ENCODE results near the gene KCMF1. TPM values are rescaled to one million over a fixed set of nuclear protein-coding genes. Genes with fewer than 3 reads are reported as not detected.

Gene KCMF1
- total RNA-seq, 6 donors from 2014 or later = 6.3 to 76.6 (median 47.8) TPM

- no peak for TF ChIP-seq POLR2AphosphoS5 (IDR thresholded peaks at IDR 0.05)
- TF ChIP-seq POLR2A (IDR thresholded peaks at IDR 0.05) = no peak
- no peak for TF ChIP-seq CTCF (IDR thresholded peaks at IDR 0.05)
- TF ChIP-seq EP300 (IDR thresholded peaks at IDR 0.05) = no peak
- H3K4me1 ChIP-seq = peaks cover 40 to 64% (median 54%) of the 10 kb centered on the region in 4 donors
- ATAC-seq (ENCODE audit: low FRiP score in 2 of 2) (no peak), DNase-seq (no peak)
- no peaks in the 10 kb centered on the region for H3K27me3 ChIP-seq
- no peaks in the 10 kb centered on the region for H3K36me3 ChIP-seq
- peak overlapping the region; percentile 90 to 99 (median 98) for H3K27ac ChIP-seq
- H3K4me3 ChIP-seq = peak overlapping the region; percentile 69 to 92 (median 80)
- 10 to 16% methylated on average over 11 of the region's 11 CpGs for WGBS, 2 donors
- H3K9me3 ChIP-seq = no peaks in the 10 kb centered on the region
Observed at GRCh38 chr2:84972207-84972783, 1.3 kb downstream of the KCMF1 start.

- peaks cover 40 to 61% (median 51%) of the 10 kb centered on the region in 4 donors for H3K4me1 ChIP-seq
- no peak for TF ChIP-seq POLR2A (IDR thresholded peaks at IDR 0.05)
- no peak for TF ChIP-seq POLR2AphosphoS5 (IDR thresholded peaks at IDR 0.05)
- H3K4me3 ChIP-seq = peak overlapping the region in 2 of 4 donors; percentile 69 to 91
Observed at GRCh38 chr2:84972932-84973331, 2.0 kb downstream of the KCMF1 start.

GRCh38 chr2:84980263-84980983 lies 9.5 kb downstream of the KCMF1 start:
- ATAC-seq (ENCODE audit: low FRiP score in 2 of 2) (no peak), DNase-seq (no peak)
- H3K36me3 ChIP-seq = no peaks in the 10 kb centered on the region
- TF ChIP-seq CTCF (IDR thresholded peaks at IDR 0.05) (no peak), POLR2A (IDR thresholded peaks at IDR 0.05) (no peak), EP300 (IDR thresholded peaks at IDR 0.05) (no peak), POLR2AphosphoS5 (IDR thresholded peaks at IDR 0.05) (no peak)
- H3K27ac ChIP-seq = no peak overlapping the region
- H3K4me1 ChIP-seq = peaks cover 15 to 54% (median 33%) of the 10 kb centered on the region in 4 donors
- no peaks in the 10 kb centered on the region for H3K27me3 ChIP-seq
- 89 to 91% methylated on average over 5 to 6 of the region's 6 CpGs for WGBS, 2 donors
- H3K9me3 ChIP-seq = no peaks in the 10 kb centered on the region
- no peak overlapping the region for H3K4me3 ChIP-seq

More at GRCh38 chr2:84972932-84973331, 2.0 kb downstream of the KCMF1 start:
- ATAC-seq (ENCODE audit: low FRiP score in 2 of 2) = no peak
- no peaks in the 10 kb centered on the region for H3K9me3 ChIP-seq
- DNase-seq = no peak
- no peaks in the 10 kb centered on the region for H3K36me3 ChIP-seq
- H3K27me3 ChIP-seq = no peaks in the 10 kb centered on the region
- 9 to 14% methylated on average over 4 of the region's 4 CpGs for WGBS, 2 donors
- H3K27ac ChIP-seq = peak overlapping the region; percentile 90 to 99 (median 98)

GRCh38 chr2:84986018-84986417 lies 15.1 kb downstream of the KCMF1 start:
- Histone ChIP-seq H3K27me3 (no peaks in the 10 kb centered on the region), H3K27ac (no peak overlapping the region), H3K9me3 (no peaks in the 10 kb centered on the region), H3K4me1 (peaks cover 19 to 63% (median 48%) of the 10 kb centered on the region in 4 donors), H3K36me3 (no peaks in the 10 kb centered on the region), H3K4me3 (no peak overlapping the region)
- DNase-seq = no peak
- ATAC-seq (ENCODE audit: low FRiP score in 2 of 2) = no peak
- no peak for TF ChIP-seq CTCF (IDR thresholded peaks at IDR 0.05)
- no peak for TF ChIP-seq POLR2A (IDR thresholded peaks at IDR 0.05)
- no peak for TF ChIP-seq EP300 (IDR thresholded peaks at IDR 0.05)
- no peak for TF ChIP-seq POLR2AphosphoS5 (IDR thresholded peaks at IDR 0.05)
- 86 to 92% methylated on average over 1 of the region's 1 CpG for WGBS, 2 donors

- Histone ChIP-seq H3K36me3 (no peaks in the 10 kb centered on the region), H3K27me3 (no peaks in the 10 kb centered on the region), H3K4me3 (no peak overlapping the region), H3K4me1 (peaks cover 26 to 66% (median 59%) of the 10 kb centered on the region in 4 donors), H3K9me3 (no peaks in the 10 kb centered on the region), H3K27ac (no peak overlapping the region)
- WGBS, 2 donors = 93 to 98% methylated on average over 2 of the region's 2 CpGs
- no peak for TF ChIP-seq EP300 (IDR thresholded peaks at IDR 0.05)
- TF ChIP-seq POLR2A (IDR thresholded peaks at IDR 0.05) = no peak
- no peak for TF ChIP-seq CTCF (IDR thresholded peaks at IDR 0.05)
- TF ChIP-seq POLR2AphosphoS5 (IDR thresholded peaks at IDR 0.05) = no peak
- ATAC-seq (ENCODE audit: low FRiP score in 2 of 2) (no peak), DNase-seq (no peak)
Observed at GRCh38 chr2:84989422-84989821, 18.5 kb downstream of the KCMF1 start.

All from upper lobe of left lung (tissue), 6 donors.